ENCODE results near the gene SAMD1. TPM values are rescaled to one million over a fixed set of nuclear protein-coding genes. Genes with fewer than 3 reads are reported as not detected.
A peak's percentile ranks its signal among the peaks of the same experiment; 100 is the strongest.

The SAMD1 gene
- total and polyA plus RNA-seq, 9 of the 15 experiments (the other 6 are each of a cell fraction or from before 2014, with no cell fraction given): 2.9 to 96.0 (median 43.5) TPM

DNA sequence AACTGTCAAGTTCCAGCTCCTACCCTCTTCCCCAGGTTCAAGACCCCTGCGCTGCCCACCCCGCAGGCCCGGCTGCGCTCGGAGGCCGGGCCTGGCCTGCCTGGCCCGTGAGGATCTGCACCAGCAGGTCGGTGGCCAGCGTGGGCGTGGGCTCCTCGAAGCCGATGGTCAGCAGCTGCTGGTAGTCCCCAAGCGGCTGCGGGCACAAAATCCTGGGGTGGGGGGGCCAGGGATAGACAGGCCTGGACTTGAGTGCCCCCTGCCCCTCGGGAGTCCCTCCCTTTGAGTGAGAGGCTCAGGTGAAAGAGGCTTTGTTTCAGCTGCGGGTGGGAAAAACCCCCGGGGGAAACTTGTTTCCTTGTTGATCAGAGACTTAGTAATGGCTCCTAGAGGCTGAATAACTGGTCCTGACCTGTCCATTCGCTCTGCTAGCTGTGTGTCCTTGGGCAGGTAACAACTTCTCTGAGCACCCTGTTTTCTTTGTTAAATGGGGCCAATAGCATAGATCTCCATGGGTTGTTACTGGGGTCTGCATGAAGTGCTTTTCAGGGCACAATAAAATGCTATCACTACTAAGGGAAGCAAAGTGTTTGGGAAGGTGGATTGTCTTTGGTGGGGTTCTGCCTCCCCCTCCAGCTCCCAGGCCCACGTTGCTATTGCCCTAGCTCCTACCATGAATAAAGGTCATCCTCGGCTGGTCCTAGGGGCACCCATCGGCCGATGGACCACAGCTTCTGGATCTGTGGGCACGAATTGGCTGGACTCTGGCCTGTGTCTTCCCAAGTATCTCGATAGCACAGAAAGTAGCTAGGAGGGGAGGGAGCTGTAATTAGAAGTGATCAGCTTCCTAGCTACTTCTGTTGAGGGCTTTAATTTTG is 8.5 kb downstream of the SAMD1 start (continued):
- TF ChIP-seq, protein P1, sequence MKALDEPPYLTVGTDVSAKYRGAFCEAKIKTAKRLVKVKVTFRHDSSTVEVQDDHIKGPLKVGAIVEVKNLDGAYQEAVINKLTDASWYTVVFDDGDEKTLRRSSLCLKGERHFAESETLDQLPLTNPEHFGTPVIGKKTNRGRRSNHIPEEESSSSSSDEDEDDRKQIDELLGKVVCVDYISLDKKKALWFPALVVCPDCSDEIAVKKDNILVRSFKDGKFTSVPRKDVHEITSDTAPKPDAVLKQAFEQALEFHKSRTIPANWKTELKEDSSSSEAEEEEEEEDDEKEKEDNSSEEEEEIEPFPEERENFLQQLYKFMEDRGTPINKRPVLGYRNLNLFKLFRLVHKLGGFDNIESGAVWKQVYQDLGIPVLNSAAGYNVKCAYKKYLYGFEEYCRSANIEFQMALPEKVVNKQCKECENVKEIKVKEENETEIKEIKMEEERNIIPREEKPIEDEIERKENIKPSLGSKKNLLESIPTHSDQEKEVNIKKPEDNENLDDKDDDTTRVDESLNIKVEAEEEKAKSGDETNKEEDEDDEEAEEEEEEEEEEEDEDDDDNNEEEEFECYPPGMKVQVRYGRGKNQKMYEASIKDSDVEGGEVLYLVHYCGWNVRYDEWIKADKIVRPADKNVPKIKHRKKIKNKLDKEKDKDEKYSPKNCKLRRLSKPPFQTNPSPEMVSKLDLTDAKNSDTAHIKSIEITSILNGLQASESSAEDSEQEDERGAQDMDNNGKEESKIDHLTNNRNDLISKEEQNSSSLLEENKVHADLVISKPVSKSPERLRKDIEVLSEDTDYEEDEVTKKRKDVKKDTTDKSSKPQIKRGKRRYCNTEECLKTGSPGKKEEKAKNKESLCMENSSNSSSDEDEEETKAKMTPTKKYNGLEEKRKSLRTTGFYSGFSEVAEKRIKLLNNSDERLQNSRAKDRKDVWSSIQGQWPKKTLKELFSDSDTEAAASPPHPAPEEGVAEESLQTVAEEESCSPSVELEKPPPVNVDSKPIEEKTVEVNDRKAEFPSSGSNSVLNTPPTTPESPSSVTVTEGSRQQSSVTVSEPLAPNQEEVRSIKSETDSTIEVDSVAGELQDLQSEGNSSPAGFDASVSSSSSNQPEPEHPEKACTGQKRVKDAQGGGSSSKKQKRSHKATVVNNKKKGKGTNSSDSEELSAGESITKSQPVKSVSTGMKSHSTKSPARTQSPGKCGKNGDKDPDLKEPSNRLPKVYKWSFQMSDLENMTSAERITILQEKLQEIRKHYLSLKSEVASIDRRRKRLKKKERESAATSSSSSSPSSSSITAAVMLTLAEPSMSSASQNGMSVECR (CRISPR knock-in tag; IDR thresholded peaks at IDR 0.05): peak; percentile 31; the same call in 1 of the 2 replicates
- TF ChIP-seq MYC (IDR thresholded peaks at IDR 0.05; ENCODE audit: low read depth, low read length) (no peak), MYC (CRISPR knock-in tag; IDR thresholded peaks at IDR 0.05; ENCODE audit: borderline replicate concordance, low read depth) (0 out of 2 replicates have a peak, but pooled peaks have one; percentile 54), BCOR (IDR thresholded peaks at IDR 0.05) (peak; percentile 44; the same call in 1 of the 2 replicates), TRIM24 (IDR thresholded peaks at IDR 0.05) (no peak), EGR1 (conservative IDR thresholded peaks at IDR 0.05) (peak; percentile 72)
- TF ChIP-seq, protein P2, sequence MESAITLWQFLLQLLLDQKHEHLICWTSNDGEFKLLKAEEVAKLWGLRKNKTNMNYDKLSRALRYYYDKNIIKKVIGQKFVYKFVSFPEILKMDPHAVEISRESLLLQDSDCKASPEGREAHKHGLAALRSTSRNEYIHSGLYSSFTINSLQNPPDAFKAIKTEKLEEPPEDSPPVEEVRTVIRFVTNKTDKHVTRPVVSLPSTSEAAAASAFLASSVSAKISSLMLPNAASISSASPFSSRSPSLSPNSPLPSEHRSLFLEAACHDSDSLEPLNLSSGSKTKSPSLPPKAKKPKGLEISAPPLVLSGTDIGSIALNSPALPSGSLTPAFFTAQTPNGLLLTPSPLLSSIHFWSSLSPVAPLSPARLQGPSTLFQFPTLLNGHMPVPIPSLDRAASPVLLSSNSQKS (CRISPR knock-in tag; IDR thresholded peaks at IDR 0.05): no peak
